ENCODE measurements around the gene ATG7. TPM values are rescaled to one million over a fixed set of nuclear protein-coding genes. Genes with fewer than 3 reads are reported as not detected.
A peak's percentile ranks its signal among the peaks of the same experiment; 100 is the strongest.

Gene ATG7
- total RNA-seq, 4 donors from 2014 or later = 45.8 to 85.3 (median 67.3) TPM

- no peaks in the 10 kb centered on the region for H3K9me3 ChIP-seq
- H3K4me3 ChIP-seq (replicated peaks in 1 of 3) = no peak overlapping the region
- intact Hi-C loops (cut with DNase I) = no loop called here
- 87 to 89% methylated on average over 16 of the region's 16 CpGs for WGBS, 2 donors
- H3K27ac ChIP-seq = peak overlapping the region in 2 of 3 donors; percentile 29 to 61
- TF ChIP-seq POLR2A (IDR thresholded peaks at IDR 0.05) = no peak
- TF ChIP-seq, protein P1, sequence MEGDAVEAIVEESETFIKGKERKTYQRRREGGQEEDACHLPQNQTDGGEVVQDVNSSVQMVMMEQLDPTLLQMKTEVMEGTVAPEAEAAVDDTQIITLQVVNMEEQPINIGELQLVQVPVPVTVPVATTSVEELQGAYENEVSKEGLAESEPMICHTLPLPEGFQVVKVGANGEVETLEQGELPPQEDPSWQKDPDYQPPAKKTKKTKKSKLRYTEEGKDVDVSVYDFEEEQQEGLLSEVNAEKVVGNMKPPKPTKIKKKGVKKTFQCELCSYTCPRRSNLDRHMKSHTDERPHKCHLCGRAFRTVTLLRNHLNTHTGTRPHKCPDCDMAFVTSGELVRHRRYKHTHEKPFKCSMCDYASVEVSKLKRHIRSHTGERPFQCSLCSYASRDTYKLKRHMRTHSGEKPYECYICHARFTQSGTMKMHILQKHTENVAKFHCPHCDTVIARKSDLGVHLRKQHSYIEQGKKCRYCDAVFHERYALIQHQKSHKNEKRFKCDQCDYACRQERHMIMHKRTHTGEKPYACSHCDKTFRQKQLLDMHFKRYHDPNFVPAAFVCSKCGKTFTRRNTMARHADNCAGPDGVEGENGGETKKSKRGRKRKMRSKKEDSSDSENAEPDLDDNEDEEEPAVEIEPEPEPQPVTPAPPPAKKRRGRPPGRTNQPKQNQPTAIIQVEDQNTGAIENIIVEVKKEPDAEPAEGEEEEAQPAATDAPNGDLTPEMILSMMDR (IDR thresholded peaks at IDR 0.05) = no peak
- no peaks in the 10 kb centered on the region for H3K27me3 ChIP-seq
- H3K4me1 ChIP-seq = peaks cover 45 to 79% of the 10 kb centered on the region in 2 donors
- H3K36me3 ChIP-seq = peaks cover 0 to 9% of the 10 kb centered on the region in 2 donors
- no peak for DNase-seq
Measured at GRCh38 chr3:11552289-11553264, 280.4 kb downstream of the ATG7 start.

- no peak for DNase-seq
- Histone ChIP-seq H3K36me3 (peaks cover 2 to 13% of the 10 kb centered on the region in 2 donors), H3K9me3 (no peaks in the 10 kb centered on the region), H3K4me3 (replicated peaks in 1 of 3) (no peak overlapping the region), H3K27me3 (no peaks in the 10 kb centered on the region), H3K27ac (peak overlapping the region; percentile 12 to 61 (median 59)), H3K4me1 (peaks cover 42 to 74% of the 10 kb centered on the region in 2 donors)
- intact Hi-C loops (cut with DNase I) = no loop called here
- 78 to 80% methylated on average over 15 to 17 of the region's 17 CpGs for WGBS, 2 donors
- TF ChIP-seq, protein P1 (IDR thresholded peaks at IDR 0.05) = no peak
Measured at GRCh38 chr3:11553436-11554235, 281.4 kb downstream of the ATG7 start.

DNA sequence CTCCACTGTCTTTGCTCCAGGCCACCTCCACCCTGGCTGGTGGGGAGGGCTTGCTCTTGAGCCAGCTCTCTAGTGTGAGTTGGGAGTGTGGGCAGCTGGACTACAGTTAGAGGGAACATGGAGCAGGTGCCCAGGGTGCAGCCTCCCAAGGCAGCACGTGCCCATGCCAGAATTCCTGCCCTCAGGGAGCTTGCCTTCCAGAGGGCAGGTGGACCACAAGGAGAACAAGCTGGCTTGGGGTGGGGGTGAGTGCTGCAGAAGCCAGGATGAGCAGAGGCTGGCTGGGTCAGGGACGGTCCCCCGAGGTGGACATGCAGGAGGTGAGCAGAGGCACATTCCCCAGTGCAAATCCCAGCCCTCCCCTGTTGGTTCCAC, 282.0 kb downstream of the ATG7 start:
- peaks cover 36 to 68% of the 10 kb centered on the region in 2 donors for H3K4me1 ChIP-seq
- peak overlapping the region; percentile 12 to 61 (median 59) for H3K27ac ChIP-seq
- H3K9me3 ChIP-seq = no peaks in the 10 kb centered on the region
- 93 to 98% methylated on average over 3 of the region's 3 CpGs for WGBS, 2 donors
- no peak overlapping the region for H3K4me3 ChIP-seq (replicated peaks in 1 of 3)
- TF ChIP-seq, protein P1 (IDR thresholded peaks at IDR 0.05) = no peak
- no peak for TF ChIP-seq POLR2A (IDR thresholded peaks at IDR 0.05)
- intact Hi-C loops (cut with DNase I) = no loop called here
- H3K36me3 ChIP-seq = peaks cover 8 to 13% of the 10 kb centered on the region in 2 donors
- no peak for DNase-seq
- H3K27me3 ChIP-seq = no peaks in the 10 kb centered on the region

- Histone ChIP-seq H3K36me3 (peaks cover 11 to 13% of the 10 kb centered on the region in 2 donors), H3K27ac (peak overlapping the region in 2 of 3 donors; percentile 59 to 83), H3K4me3 (replicated peaks in 1 of 3) (no peak overlapping the region), H3K9me3 (no peaks in the 10 kb centered on the region), H3K4me1 (peaks cover 32 to 63% of the 10 kb centered on the region in 2 donors), H3K27me3 (no peaks in the 10 kb centered on the region)
- DNase-seq = no peak
- TF ChIP-seq, protein P1 (IDR thresholded peaks at IDR 0.05) = no peak
- TF ChIP-seq POLR2A (IDR thresholded peaks at IDR 0.05) = no peak
- WGBS, 2 donors = 94 to 100% methylated on average over 7 to 12 of the region's 12 CpGs
- intact Hi-C loops (cut with DNase I) = no loop called here
Measured at GRCh38 chr3:11554666-11555065, 282.5 kb downstream of the ATG7 start.

Data from thyroid gland (tissue), 4 donors.